HG03342 (cell line): ENCODE results near the gene SYCP2.
A peak's percentile ranks its signal among the peaks of the same experiment; 100 is the strongest.

ENCODE experiments used
- ATAC-seq: cut with Tn5 transposase; IDR thresholded peaks from one replicate; pipeline ENCODE4 v1.9.1; 2021; ENCODE audit warnings: mild to moderate bottlenecking, moderate library complexity; ENCODE audit not compliant: unreplicated experiment

SYCP2 gene

DNA sequence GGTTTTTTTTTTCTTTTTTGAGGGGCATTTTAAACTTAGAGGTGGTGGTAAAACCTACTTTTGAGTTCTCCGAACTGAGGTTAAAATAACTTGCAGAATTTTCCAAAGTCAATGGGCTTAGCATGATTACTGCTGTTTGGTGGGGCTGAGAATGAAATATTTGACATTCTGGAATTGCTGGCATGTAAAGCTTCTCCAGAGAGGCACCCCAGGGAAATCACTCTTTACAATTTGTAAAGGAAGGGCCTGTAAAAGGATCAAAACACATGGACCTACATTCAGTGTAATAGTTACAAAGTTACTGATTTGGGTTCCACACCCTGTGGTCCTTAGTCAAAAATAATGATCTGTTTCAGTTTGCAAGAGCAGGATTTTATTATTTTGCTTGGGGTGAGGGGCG, 12.3 kb upstream of the SYCP2 start:
- ATAC-seq, result no peak

GRCh38 chr20:59945175-59945574, 11.7 kb upstream of the SYCP2 start:
- no peak for ATAC-seq

- no peak for ATAC-seq
Measured at GRCh38 chr20:59944726-59945125, 11.3 kb upstream of the SYCP2 start.

DNA sequence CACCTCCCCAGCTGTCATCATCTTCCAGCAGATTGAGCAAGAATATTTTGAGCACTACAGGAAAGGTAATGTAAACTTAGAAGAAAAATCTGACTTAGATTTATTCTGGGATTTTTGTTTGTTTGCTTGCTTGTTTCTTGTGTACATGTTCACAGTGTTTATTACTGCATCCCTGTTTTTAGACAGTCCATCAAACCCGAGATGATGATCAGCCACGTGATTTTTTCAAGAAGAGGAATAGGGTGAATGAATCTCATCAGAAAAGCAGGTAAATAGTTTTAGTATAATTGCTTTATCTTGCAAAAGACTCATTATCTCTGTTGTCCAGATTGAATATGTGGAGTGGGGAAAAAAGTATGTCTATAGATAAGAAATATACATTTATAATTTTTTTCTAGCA, 8.8 kb upstream of the SYCP2 start:
- ATAC-seq, result no peak

- peak; percentile 2 for ATAC-seq
Measured at GRCh38 chr20:59940956-59941294, 7.5 kb upstream of the SYCP2 start.

GRCh38 chr20:59940129-59940955, 6.9 kb upstream of the SYCP2 start, which contains the start of the genes FAM217B and PPP1R3D:
FAM217B (plus strand) TSS chr20:59940389; CDS start chr20:59943944, 3,555 bp downstream.
PPP1R3D (minus strand) TSS chr20:59940305; CDS start chr20:59939931, 374 bp downstream.
- ATAC-seq, result peak; percentile 95

DNA sequence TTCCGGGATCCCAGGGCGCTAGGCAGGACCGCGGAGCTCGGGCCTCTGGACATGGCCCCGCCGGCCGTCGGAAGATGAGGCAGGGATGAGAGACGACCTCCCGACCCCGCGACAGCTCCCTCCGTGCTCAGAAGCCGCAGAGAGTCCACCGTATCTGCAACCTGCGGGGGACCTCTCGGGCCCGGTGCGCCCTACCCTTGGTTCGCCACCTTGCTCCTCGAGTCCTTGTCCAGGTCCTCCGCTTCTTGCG, 6.4 kb upstream of the SYCP2 start:
- ATAC-seq, result peak; percentile 30

DNA sequence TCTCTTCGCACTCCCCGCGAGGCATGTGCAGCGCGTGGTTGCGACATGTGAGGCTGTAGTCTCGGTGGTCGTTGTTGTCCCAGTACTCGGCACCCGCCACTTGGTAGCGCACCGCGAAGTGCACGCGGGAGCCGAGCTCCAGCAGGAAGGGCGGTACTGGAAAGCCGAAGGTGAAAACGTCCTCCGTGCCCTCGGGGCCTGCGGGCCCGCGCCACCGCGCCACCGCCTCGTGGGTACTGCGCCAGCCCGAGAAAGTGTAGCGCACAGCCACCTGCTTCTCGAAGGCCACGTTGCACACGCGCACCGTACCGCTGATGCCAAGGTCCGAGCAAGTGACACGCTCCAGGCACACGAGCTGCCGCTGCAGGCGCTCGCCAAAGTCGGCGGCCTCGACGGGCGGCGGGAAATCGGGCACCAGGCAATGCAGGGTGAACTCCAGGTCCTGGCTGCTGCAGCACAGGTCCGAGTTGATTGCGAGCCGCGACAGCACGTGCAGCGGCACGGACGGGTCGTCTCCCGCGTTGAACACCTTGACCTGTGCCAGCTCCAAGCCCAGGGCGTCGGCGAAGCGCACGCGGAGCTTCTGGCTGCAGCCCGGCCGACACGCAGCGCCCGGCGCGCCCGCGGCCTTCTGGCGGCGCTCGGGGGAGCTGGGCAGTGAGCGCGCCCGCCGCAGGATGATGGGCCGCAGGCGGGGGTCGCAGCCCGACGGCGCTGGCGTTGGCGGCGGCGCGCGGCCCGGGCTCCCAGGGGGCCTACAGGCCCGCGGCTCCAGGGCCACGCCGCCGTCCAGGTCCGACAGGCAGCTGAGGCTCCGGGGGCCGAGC, 5.8 kb upstream of the SYCP2 start:
- no peak for ATAC-seq

- no peak for ATAC-seq
Measured at GRCh38 chr20:59938696-59939051, 5.2 kb upstream of the SYCP2 start.

DNA sequence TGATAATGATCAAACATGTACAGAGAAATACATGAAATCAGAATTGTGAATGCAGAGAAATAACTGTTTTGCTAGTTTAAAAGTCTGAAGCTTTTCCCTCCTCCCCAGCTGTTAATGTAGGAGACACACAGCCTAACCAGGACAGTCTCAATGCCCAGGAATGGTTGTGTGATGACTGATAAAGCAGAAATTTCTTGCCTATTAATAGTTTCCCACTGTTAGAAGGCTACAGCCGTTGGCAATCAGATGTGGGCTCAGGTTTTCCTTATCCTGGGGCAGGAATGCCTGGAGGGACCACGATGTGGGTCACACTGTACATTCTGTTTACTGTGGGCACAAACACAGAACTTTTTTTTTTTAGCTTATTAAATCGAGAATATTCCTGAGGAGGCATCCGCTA, 4.8 kb upstream of the SYCP2 start:
- no peak for ATAC-seq

- no peak for ATAC-seq
Measured at GRCh38 chr20:59937150-59937549, 3.7 kb upstream of the SYCP2 start.

DNA sequence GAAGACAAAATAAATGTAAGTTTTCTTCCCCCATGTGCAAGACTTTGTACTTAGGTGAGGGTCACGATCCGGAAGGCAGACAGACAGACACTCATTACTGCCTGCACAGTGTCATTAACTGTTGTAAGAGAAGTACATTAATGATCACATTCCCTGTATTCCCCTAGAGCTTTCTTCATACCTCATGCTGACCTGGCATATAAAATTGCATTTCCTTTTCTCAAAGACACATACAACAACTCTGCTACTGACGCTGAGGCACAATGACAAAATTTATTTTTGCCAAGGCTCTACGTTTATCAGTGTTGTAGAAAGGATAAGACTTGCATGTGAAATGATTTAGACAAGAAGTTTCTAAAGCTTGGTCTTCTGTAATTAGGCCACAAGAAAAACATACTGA, 3.0 kb upstream of the SYCP2 start:
- ATAC-seq, result no peak

DNA sequence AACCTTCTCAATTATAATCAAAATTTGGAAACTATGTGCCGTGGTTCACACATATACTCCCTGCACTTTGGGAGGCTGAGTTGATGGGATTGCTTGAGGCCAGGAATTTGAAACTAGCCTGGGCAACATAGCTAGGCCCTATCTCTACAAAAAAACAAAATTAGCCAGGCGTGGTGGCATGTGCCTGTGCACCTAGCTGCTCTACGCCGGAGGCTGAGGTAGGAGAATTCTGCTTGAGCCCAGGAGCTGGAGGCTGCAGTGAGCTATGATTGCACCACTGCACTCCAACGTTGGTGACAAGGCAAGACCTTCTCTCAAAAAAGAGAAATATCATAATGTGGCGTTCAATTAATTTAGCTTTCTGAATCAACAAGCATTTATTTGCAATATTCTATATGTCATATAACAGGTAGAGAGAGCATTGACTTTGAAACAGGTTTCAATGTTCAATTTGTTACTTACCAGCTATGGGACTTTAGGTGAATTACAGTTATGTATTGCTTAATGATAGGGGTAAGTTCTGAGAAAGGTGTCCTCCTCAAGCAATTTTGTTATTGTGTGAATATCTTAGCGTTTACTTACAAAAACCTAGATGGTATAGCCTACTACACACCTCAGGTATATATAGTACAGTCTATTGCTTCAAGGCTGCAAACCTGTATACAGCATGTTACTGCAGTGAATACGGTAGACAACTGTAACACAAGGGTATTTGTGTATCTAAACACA, 2.2 kb upstream of the SYCP2 start:
- no peak for ATAC-seq

DNA sequence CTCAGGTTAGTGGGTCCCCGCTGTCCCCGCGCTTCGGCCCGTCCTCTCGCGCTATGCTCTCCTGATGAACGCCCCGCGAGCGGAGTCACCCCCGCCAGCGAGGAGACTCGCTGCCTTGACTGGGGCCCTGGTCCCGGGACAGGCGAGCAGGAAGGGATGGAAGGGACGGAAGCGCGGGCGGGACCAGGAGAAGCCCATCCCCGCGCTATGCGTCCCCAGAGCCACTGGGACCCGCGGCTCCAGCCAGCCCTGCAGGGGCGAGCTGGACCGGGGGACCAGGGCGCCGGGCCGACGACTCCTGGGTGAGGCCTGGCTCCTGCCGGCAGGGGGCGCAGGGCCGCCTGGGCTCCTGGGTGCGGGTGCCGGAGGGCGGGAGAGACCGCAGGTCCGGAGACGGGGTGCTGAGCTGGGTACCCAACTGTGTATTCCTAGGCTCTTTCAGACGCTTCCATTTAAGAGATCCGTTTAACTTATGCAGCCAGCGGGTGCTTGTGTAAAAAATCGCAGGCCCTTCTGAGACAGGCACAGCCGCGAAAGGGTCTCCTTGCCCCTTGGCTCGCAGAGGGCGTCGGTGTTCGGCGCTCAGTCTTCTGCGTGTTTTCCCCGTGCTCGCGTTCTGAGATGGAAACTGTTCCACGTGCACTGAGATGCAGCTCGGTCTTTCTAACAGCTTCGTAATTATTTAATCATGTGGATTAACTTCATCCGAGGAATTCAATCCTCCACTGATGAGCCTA, 580 bp upstream of the SYCP2 start:
- ATAC-seq, result peak; percentile 91

DNA sequence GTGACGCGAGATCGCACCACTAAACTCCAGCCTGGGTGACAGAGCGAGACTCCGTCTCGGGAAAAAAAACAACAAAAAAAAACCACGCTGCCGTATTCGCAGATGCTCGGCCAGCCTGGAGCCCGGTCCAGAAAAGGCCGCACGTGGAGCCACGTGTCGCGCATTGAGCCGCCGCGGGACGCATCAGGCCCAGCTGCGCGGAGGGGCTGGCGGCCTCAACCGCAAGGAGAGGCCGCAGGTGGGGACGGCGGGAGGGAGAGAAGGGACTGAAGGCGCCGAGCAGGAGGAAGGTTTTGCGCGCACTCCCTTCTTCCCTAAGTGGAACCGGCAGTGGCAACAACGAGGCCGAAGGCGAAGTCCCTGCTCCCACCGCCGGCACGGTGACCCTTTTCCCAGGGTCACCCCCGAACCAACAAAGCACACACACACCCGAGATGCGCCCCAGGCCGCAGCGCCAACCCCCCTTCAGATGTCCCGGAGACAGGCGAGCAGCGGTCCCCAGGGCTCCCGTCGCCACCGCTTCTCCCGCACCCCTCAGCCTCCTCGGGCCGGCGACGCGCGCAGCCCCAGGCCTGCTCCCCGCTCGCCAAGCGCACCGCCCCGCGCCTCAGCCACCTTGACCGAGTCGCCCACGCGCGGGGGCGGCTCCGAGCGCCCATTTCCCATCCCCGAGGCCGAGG, 681 bp downstream of the SYCP2 start:
- ATAC-seq, result no peak

- no peak for ATAC-seq
Measured at GRCh38 chr20:59931511-59932312, 1.7 kb downstream of the SYCP2 start.

DNA sequence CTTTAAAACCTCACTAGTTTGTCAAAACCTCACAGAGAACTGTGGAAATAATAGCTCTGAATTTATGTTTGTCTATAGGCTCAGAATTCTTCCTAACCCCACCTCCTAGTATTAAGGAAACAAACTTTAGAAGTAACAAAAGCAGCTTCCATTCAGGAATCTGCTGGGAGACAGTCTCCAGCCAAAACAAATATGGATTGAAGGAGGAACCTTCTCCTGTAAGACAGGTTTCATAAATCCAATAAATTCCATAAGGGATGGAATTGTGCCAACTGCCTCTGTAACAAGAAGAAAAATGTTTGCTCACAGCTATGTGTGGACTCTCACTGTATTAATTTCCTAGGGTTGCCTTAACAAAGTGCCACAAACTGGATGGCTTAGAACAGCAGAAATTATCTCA, 7.5 kb downstream of the SYCP2 start:
- no peak for ATAC-seq

- no peak for ATAC-seq
Measured at GRCh38 chr20:59925359-59925758, 8.1 kb downstream of the SYCP2 start.

GRCh38 chr20:59923514-59923913, 9.9 kb downstream of the SYCP2 start:
- no peak for ATAC-seq

DNA sequence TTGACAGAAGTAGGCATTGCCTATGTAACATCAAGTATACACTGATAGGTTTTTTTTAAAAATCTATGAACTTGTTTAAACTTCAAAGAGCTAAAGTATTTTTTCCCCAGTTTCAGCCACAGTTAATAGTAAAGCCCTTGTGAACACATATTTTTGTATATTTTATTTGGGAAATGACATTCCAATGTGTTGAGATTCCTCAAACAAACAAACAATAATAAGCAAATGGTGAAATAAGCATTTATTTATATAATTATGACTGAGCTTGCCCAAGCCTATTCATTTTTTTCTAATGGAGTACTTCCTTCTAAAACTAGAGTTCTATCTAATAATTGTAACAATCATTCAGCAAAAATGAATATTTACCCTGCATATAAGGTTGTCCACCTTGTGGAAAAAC, 12.5 kb downstream of the SYCP2 start:
- no peak for ATAC-seq
